GM12878 (cell line): ENCODE measurements around the gene TPP2.

Source experiments
- ATF2 ChIP-seq: IDR thresholded peaks from 2 replicates; pipeline ENCODE4 v1.6.1; 2012; ENCODE audit warnings: low read length, inconsistent platforms
- BRCA1 ChIP-seq: IDR thresholded peaks from 2 replicates; pipeline ENCODE4 v1.6.1; 2011; ENCODE audit warnings: low read depth, low read length, improper control_type of control experiment
- CREM ChIP-seq: IDR thresholded peaks from 2 replicates; pipeline ENCODE4 v1.6.1; 2014; ENCODE audit warnings: antibody characterized with exemption, low read depth
- MEF2A ChIP-seq: IDR thresholded peaks from 2 replicates; pipeline ENCODE4 v1.6.1; 2011; ENCODE audit warnings: low read depth, mild to moderate bottlenecking, low read length, moderate library complexity; ENCODE audit not compliant: insufficient read depth
- NR2C2 ChIP-seq: IDR thresholded peaks from 2 replicates; pipeline ENCODE4 v1.6.1; 2011; ENCODE audit warnings: borderline replicate concordance, low read depth; ENCODE audit not compliant: control insufficient read depth, insufficient read length
- POLR2A ChIP-seq: IDR thresholded peaks from 2 replicates; pipeline ENCODE4 v1.6.1; 2011; ENCODE audit warnings: low read depth, mild to moderate bottlenecking, low read length
- POU2F2 ChIP-seq: IDR thresholded peaks from 3 replicates; pipeline ENCODE4 v1.6.1; 2011; ENCODE audit warnings: low read depth, mild to moderate bottlenecking, low read length, borderline replicate concordance
- RB1 ChIP-seq: fragments of 450-650 bp; formaldehyde crosslinking; IDR thresholded peaks from 2 replicates; pipeline ENCODE4 v1.6.1; 2017; ENCODE audit warnings: mild to moderate bottlenecking, borderline replicate concordance
- SMC3 ChIP-seq: IDR thresholded peaks from 2 replicates; pipeline ENCODE4 v1.6.1; 2011; ENCODE audit warnings: low read length, improper control_type of control experiment, borderline replicate concordance
- SP1 ChIP-seq: IDR thresholded peaks from one replicate; pipeline ENCODE4 v1.6.1; 2011; ENCODE audit warnings: low read depth, low read length
- TBL1XR1 ChIP-seq: IDR thresholded peaks from 2 replicates; pipeline ENCODE4 v1.6.1; 2012; ENCODE audit warnings: low read depth, low read length, improper control_type of control experiment
- ZZZ3 ChIP-seq: IDR thresholded peaks from 2 replicates; pipeline ENCODE4 v1.6.1; 2011; ENCODE audit warnings: low read depth; ENCODE audit not compliant: control insufficient read depth, insufficient read length
- TF ChIP-seq, protein P1 (sequence below), 3 experiments: IDR thresholded peaks in 2 of 3; conservative IDR thresholded peaks in 1 of 3; 2 replicates each; pipeline ENCODE4 v1.5.1; 2011; ENCODE audit warnings: low read depth in 3 of 3, low read length in 3 of 3, mild to moderate bottlenecking in 3 of 3, control low read depth in 2 of 3, moderate library complexity in 2 of 3, inconsistent platforms in 1 of 3, mixed read lengths in 1 of 3; ENCODE audit not compliant: control insufficient read depth in 2 of 3, insufficient read depth in 1 of 3; ENCODE audit errors: extremely low read depth in 1 of 3
- TF ChIP-seq, protein P2 (sequence below): IDR thresholded peaks from 2 replicates; pipeline ENCODE4 v1.6.1; 2012; ENCODE audit warnings: low read depth, low read length, improper control_type of control experiment

DNA sequence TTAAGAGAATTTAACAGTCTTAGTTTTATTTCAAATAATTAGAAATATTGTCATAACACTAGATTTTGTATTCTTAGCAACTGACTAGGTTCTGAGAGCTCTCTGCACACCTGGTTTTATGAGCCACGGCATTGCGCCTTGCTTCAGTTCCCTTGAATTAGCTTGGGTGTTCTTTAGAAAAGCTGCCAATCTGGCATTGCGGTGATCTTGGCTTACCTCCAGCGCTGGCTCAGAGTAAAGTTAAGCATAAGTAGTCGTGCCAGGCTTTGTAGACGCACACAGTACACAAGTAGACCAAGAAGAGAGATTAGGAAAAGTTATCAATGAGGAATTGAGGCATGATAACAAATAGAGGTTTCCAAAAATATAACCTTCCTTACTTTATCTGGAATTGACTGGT is 45.7 kb downstream of the TPP2 start:
- TF ChIP-seq MEF2A (no peak), TBL1XR1 (no peak), BRCA1 (no peak), NR2C2 (no peak), POU2F2 (no peak), POLR2A (no peak), CREM (no peak), SP1 (no peak), ZZZ3 (no peak), SMC3 (no peak), RB1 (no peak), ATF2 (no peak)
- TF ChIP-seq, protein P1, sequence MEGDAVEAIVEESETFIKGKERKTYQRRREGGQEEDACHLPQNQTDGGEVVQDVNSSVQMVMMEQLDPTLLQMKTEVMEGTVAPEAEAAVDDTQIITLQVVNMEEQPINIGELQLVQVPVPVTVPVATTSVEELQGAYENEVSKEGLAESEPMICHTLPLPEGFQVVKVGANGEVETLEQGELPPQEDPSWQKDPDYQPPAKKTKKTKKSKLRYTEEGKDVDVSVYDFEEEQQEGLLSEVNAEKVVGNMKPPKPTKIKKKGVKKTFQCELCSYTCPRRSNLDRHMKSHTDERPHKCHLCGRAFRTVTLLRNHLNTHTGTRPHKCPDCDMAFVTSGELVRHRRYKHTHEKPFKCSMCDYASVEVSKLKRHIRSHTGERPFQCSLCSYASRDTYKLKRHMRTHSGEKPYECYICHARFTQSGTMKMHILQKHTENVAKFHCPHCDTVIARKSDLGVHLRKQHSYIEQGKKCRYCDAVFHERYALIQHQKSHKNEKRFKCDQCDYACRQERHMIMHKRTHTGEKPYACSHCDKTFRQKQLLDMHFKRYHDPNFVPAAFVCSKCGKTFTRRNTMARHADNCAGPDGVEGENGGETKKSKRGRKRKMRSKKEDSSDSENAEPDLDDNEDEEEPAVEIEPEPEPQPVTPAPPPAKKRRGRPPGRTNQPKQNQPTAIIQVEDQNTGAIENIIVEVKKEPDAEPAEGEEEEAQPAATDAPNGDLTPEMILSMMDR (IDR thresholded peaks at IDR 0.05 in 2 of 3, conservative IDR thresholded peaks at IDR 0.05 in 1 of 3; ENCODE audit: control insufficient read depth in 2 of 3, extremely low read depth in 1 of 3, insufficient read depth in 1 of 3, low read depth in 3 of 3, low read length in 3 of 3), result no peak
- TF ChIP-seq, protein P2, sequence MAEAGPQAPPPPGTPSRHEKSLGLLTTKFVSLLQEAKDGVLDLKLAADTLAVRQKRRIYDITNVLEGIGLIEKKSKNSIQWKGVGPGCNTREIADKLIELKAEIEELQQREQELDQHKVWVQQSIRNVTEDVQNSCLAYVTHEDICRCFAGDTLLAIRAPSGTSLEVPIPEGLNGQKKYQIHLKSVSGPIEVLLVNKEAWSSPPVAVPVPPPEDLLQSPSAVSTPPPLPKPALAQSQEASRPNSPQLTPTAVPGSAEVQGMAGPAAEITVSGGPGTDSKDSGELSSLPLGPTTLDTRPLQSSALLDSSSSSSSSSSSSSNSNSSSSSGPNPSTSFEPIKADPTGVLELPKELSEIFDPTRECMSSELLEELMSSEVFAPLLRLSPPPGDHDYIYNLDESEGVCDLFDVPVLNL, result no peak
